A549 (cell line): ENCODE results near the gene LRRC38.

ENCODE experiments used
- CTCF ChIP-seq: fragments of >200 bp; sonication (Bioruptor Twin); formaldehyde crosslinking; IDR thresholded peaks from 3 replicates; pipeline ENCODE4 v1.5.1; 2016
- NFE2L2 ChIP-seq: fragments of 150-350 bp; conservative IDR thresholded peaks from 2 replicates; pipeline ENCODE4 v1.6.1; 2014; ENCODE audit warnings: low read length
- POLR2A ChIP-seq: IDR thresholded peaks from 2 replicates; pipeline ENCODE4 v1.6.1; 2012; ENCODE audit warnings: mild to moderate bottlenecking, low read length

GRCh38 chr1:13548281-13548680, 34.5 kb upstream of the LRRC38 start:
- no peak for TF ChIP-seq POLR2A
- no peak for TF ChIP-seq NFE2L2
- no peak for TF ChIP-seq CTCF
